ENCODE data around the gene PLEKHG5. TPM values are rescaled to one million over a fixed set of nuclear protein-coding genes. Genes with fewer than 3 reads are reported as not detected.
"Not testable (repeated sequence)": the region's sequence is repeated elsewhere in the genome, so short reads cannot be mapped to it uniquely, and the experiment has no call there.

PLEKHG5 gene
- total RNA-seq, 2 experiments from 2014 or later: 1.3 to 1.8 TPM

DNA sequence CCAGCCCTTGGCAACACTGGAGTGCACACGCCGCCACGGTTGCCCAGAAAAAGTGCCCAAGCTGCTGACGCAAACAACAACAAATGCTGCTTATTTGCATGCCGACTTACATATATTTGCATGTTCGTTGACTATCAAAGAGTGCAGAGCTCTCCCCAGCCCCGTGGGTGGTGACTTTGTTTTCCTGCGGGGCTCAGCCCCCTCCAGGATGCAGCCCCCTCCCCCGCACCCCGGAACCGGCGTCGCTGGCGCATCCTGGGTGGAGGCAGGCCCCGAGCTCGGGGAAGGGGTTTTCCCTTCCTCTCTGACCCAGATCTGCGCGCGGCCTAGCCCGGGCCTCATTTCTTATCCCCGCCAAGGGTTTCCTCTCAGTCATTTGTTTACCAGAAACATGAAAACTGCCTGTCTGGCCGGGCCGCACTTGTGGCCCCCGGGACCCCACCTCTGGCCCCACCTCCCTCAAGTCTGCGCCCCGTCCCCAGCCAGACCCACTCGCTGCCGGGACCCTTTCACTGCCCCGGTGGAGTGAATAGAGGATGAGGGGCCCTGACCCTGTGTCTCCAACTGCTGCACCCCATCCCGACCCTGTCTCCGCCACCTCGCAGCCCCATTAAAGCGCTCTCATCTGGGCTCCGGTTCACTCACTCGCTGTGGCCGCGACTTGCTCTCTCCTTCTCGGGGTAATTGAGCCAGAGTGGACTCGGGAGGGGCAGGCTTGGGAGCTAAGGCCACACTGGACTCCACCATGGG is 31.0 kb downstream of the PLEKHG5 start:
- ChIA-PET CTCF (interaction anchor here (0.7 to 2.2 kb wide), 4 partner anchors 12 to 66 kb away, joined by 3 to 11 read pairs (median 6); no protein-coding TSS in a partner anchor), POLR2A (no interaction called here)
- H3K27ac Mint-ChIP-seq: peak overlapping the region; percentile 96
- H3K36me3 Mint-ChIP-seq (ENCODE audit: low read depth): peaks cover 42% of the 10 kb centered on the region
- peaks cover 17% of the 10 kb centered on the region for H3K27me3 Mint-ChIP-seq
- H3K4me1 Mint-ChIP-seq: peaks cover 61% of the 10 kb centered on the region
- peak overlapping the region; percentile 80 for H3K4me3 Mint-ChIP-seq
- H3K9me3 Mint-ChIP-seq: no peaks in the 10 kb centered on the region
- peak; percentile 90 for DNase-seq

DNA sequence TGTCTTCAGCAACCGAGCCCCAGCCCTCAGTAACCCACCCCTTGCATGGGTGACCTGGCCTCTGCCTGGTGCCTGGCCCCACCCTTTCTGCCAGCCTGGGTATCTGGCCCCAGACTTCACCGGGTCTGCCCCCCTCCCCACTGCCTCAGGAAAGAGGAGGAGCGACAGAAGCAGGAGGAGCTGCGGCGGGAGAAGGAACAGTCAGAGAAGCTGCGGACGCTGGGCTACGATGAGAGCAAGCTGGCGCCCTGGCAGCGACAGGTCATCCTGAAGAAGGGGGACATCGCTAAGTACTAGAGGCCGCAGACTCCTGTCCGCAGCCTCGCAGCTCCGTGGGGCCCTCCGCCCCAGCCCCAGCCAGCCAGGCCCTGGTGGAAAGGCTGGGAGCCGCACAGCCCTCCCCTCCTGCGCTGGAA is 31.6 kb downstream of the PLEKHG5 start:
- peak; percentile 63 for DNase-seq
- H3K4me1 Mint-ChIP-seq: peaks cover 58% of the 10 kb centered on the region

DNA sequence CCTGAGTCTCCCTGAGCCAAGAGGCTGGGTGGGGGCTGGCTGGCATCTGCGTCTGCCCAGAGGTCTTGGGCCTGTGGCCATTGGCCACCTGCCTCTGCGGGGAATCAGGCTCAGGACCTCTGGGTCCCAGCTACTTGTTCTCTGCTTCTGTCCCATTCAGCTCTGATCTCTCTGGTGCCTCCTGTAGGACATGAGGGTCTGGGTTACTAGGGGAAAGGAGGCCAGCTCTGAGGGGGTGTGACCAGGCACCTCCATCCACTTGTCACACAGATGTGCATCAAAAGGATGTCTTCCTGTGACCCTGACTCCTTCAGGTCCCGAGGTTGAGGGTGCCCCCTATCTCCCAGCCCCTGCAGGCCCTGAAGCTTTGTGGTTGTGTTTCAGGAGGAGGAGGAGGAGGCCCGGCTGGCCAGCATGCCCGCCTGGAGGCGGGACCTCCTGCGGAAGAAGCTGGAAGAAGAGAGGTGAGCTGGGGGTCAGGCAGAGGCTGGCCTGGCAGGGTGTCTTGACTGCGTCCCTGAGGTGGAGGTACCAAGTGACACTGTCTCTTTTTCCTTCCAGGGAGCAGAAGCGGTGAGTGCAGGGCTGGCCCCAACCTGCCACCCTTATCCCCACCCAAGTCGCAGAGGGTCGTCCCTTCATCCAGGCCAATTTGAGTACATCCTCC is 34.5 kb downstream of the PLEKHG5 start:
- H3K27me3 Mint-ChIP-seq: peaks cover 37% of the 10 kb centered on the region
- no peak overlapping the region for H3K4me3 Mint-ChIP-seq
- POLR2A ChIA-PET: no interaction called here
- CTCF ChIA-PET: interaction anchor here (0.6 to 1.3 kb wide), 5 partner anchors 10 to 86 kb away, joined by 3 to 4 read pairs (median 3); no protein-coding TSS in a partner anchor
- no peaks in the 10 kb centered on the region for H3K9me3 Mint-ChIP-seq
- DNase-seq: no peak
- peaks cover 39% of the 10 kb centered on the region for H3K4me1 Mint-ChIP-seq
- no peak overlapping the region for H3K27ac Mint-ChIP-seq
- H3K36me3 Mint-ChIP-seq (ENCODE audit: low read depth): peaks cover 19% of the 10 kb centered on the region

More for the DNA sequence above, 31.6 kb downstream of the PLEKHG5 start:
- H3K36me3 Mint-ChIP-seq (ENCODE audit: low read depth): peaks cover 40% of the 10 kb centered on the region
- no peaks in the 10 kb centered on the region for H3K9me3 Mint-ChIP-seq
- H3K27ac Mint-ChIP-seq: peak overlapping the region; percentile 96
- ChIA-PET CTCF (interaction anchor here (0.6 to 2.2 kb wide), 7 partner anchors 8 to 214 kb away, joined by 3 to 11 read pairs (median 5); no protein-coding TSS in a partner anchor), POLR2A (no interaction called here)
- H3K27me3 Mint-ChIP-seq: peaks cover 17% of the 10 kb centered on the region
- peak overlapping the region; percentile 80 for H3K4me3 Mint-ChIP-seq

DNA sequence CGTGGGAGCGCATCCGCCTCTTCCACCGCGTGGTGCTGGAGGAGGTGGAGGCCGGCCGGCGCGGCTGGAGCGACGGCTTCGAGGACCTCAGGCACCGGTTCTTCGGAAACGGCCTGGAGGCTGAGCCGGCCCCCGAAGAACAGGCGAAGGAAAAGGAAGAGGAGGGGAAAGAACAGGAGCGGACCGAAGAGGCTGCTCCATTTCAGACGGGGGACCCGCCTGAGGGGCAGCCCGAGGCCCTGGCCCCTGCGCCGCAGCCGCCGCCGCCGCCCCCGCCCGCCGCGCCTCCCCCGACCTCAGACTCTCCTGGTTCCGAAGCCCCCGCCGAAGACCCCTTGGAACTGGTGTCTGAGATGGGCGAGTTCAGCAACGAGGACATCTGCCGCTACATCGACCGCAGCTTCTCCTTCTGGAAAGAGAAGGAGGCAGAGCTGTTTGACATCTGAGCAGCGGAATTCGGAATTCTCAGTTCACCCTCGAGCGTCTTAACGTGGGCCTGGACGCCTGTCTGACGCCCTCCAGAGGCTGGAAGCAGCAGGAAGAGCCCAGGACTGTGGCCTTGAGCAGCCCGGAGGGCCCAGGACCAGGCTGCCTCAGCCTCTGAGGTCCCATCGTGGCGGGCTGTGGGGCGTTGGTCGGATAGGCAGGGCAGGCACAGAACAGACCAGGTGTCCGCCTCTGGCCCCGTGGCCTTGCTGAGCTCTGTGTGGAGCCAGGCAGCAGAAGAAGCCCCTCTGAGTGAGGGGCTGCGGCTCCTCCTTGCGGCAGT is 35.5 kb downstream of the PLEKHG5 start:
- POLR2A ChIA-PET; DNase-seq; H3K36me3 Mint-ChIP-seq (ENCODE audit: low read depth); H3K4me3 Mint-ChIP-seq; H3K9me3 Mint-ChIP-seq; H3K27ac Mint-ChIP-seq: not testable (repeated sequence)
- H3K27me3 Mint-ChIP-seq: peaks cover 39% of the 10 kb centered on the region
- peaks cover 32% of the 10 kb centered on the region for H3K4me1 Mint-ChIP-seq
- CTCF ChIA-PET: interaction anchor here (0.6 to 1.6 kb wide), 6 partner anchors 8 to 87 kb away, joined by 3 to 5 read pairs (median 3); no protein-coding TSS in a partner anchor

DNA sequence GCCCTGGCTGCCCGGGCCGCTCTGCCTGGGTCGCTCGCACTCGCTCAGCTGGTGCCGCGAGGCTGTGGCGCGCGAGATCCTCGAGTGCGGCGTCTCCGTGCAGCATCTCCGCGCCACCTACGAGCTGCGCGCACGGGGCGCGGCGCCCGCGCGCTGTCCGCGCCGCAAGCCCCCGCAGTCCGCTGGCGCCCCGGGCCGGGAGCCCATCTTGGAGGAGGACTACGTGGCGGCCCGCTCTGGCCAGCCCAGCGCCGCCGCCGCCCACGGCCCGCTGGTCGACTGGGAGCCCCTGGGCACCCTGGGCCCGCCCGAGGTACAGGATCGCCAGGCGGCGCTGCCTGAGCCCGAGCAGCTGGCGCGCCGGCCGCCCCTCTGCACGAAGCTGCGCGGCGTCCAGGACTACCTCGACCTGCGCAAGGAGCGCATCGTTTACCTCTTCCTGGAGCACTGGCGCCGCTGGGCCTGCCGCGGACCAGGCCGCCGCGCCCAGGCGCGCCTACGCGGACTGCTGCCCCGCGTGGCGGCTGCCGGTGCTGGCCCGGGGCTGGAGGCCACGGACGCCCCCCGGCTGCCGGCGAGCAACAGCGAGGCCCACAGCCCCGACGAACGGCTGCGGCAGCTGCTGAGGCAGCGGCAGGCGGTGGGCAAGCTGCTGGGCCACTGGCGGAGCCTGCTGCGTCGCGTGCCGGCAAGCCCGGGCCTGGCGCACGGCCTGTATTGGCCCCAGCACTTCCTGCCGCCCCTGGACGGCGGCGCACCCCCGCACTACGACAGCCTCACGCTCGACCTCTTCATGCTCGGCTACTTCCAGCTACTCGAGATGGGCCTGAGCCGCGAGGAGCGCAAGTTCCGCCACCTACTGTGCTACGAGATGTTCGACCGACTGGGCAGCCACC is 36.4 kb downstream of the PLEKHG5 start:
- H3K4me1 Mint-ChIP-seq: peaks cover 23% of the 10 kb centered on the region
- POLR2A ChIA-PET: no interaction called here
- H3K4me3 Mint-ChIP-seq: no peak overlapping the region
- CTCF ChIA-PET: interaction anchor here (0.6 to 1.6 kb wide), 8 partner anchors 8 to 208 kb away, joined by 3 to 9 read pairs (median 4); no protein-coding TSS in a partner anchor
- H3K36me3 Mint-ChIP-seq (ENCODE audit: low read depth): peaks cover 2% of the 10 kb centered on the region
- peaks cover 47% of the 10 kb centered on the region for H3K27me3 Mint-ChIP-seq
- no peak for DNase-seq
- H3K27ac Mint-ChIP-seq: no peak overlapping the region
- no peaks in the 10 kb centered on the region for H3K9me3 Mint-ChIP-seq

DNA sequence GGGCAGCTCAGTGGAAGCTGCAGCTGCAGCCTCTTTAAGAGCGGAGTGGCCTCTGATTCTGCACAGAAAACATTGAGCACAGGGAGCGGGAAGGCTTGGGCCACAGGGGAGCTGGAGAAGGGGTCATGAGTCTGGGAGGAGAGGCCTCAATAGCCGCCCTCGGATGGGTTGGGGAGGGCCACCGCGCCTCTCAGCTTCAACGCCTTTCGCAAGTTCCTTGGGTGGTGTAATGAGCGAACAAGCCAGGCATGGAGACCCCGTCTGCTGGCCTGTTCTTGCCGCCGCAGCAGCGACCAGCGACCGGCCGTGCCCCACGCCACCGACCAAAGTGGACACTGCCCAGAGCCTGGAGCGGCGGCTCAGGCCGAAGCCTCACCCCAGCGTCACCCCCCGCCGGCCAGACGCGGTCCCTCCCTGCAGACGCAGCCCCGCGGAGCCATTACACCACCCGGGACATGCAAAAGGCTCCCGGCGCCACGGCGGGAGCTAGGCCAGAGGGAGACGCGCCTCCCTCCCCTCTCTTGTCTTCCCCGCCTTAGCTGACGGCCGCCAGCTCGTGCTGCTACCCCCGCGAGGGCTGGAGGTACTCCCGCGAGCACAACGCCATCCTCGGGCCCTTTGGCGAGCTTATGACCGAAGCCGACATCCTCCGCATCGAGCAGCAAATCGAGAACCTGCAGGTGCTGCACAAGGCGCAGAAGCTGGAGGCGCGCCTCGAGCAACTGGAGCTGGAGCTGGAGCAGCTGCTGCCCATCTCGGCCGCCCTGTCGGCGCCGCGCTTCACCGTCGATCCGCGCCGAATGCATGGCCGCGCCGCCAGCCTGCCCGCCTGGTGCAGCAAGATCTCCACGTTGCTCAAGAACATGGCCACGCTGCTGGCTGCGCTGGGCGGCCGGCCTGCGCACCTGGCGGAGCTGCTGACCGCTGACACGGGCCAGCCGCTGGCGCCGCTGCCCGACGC is 37.3 kb downstream of the PLEKHG5 start:
- POLR2A ChIA-PET: interaction anchor here (0.7 kb wide), 1 partner anchor 40 kb away, joined by 3 read pairs; no protein-coding TSS in a partner anchor
- not testable (repeated sequence) for DNase-seq; H3K4me3 Mint-ChIP-seq; H3K36me3 Mint-ChIP-seq (ENCODE audit: low read depth); H3K9me3 Mint-ChIP-seq; H3K27ac Mint-ChIP-seq
- peaks cover 21% of the 10 kb centered on the region for H3K4me1 Mint-ChIP-seq
- peaks cover 56% of the 10 kb centered on the region for H3K27me3 Mint-ChIP-seq
- CTCF ChIA-PET: interaction anchor here (0.7 to 1.6 kb wide), 6 partner anchors 9 to 207 kb away, joined by 3 to 9 read pairs (median 4); no protein-coding TSS in a partner anchor

DNA sequence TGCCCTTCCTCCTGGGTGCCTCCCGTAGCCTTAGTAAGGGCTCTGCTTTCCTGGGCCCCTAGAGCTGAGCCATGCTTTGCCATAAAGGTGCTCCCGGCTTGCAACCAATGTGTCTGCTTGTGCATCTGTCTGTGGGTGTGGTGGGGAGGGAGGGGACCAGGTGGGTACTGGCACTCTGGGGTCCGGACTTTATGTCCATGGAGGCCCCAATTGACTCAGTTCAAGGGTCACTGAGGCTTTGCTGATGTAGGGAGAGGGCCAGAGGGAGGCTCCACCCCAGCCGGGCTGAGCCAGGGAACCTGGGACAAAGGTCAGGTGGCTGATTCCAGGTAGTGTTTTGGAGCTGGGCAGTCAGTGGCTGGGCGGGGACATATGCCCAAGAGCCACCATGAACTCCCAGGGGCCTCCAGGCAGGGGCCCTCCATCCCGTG is 40.5 kb downstream of the PLEKHG5 start:
- H3K27me3 Mint-ChIP-seq: peaks cover 59% of the 10 kb centered on the region
- H3K4me3 Mint-ChIP-seq: no peak overlapping the region
- no peaks in the 10 kb centered on the region for H3K9me3 Mint-ChIP-seq
- no peaks in the 10 kb centered on the region for H3K36me3 Mint-ChIP-seq (ENCODE audit: low read depth)
- ChIA-PET POLR2A (no interaction called here), CTCF (no interaction called here)
- DNase-seq: no peak
- no peak overlapping the region for H3K27ac Mint-ChIP-seq
- H3K4me1 Mint-ChIP-seq: peaks cover 22% of the 10 kb centered on the region

DNA sequence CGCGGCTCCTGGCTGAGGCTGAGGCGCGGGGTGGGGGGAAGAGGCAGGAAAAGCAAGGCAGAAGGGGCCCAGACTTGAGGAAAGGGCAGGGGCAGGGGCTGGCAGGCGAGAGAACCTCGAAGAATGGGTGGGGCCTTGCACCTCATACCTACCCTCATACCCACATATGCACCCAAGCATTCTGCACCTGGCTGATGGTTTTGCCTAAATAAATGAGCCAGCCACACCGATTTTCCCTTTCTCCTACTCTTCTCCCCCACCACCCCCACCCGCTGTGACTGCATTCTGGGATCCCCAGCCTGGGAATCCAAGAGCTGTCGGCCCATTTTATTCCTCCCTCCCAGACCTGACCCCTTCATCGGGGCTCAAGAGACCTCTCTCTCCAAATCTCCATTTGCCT is 41.0 kb downstream of the PLEKHG5 start:
- POLR2A ChIA-PET; H3K36me3 Mint-ChIP-seq (ENCODE audit: low read depth); H3K9me3 Mint-ChIP-seq; H3K4me3 Mint-ChIP-seq; H3K27ac Mint-ChIP-seq; DNase-seq: not testable (repeated sequence)
- CTCF ChIA-PET: interaction anchor here (1.2 to 3.4 kb wide), 2 partner anchors 9 to 10 kb away, joined by 4 to 11 read pairs; no protein-coding TSS in a partner anchor
- H3K27me3 Mint-ChIP-seq: peaks cover 59% of the 10 kb centered on the region
- peaks cover 20% of the 10 kb centered on the region for H3K4me1 Mint-ChIP-seq

DNA sequence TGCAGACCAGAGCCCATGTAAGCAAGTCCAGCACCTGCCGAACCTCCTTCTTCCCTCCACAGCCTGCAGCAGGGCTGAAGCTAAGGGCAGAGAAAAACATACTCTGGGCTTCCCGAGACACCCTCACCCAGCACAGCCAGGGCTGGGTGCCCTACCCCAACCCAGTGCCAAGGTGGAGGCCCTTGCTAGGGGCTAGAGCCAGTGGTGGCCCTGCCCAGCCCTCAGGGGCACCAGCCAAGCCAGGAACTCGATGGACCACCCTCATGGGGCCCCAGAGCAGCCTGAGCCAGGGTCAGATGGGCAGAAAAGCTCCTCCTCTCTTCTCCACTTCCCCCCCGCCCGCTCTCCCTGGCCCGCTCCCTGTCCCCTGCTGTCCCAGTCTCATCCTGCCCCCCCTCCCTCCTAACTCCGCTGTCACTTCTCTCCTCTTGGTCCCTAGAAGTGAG is 41.4 kb downstream of the PLEKHG5 start:
- peaks cover 20% of the 10 kb centered on the region for H3K4me1 Mint-ChIP-seq
- H3K27ac Mint-ChIP-seq: no peak overlapping the region
- no peak for DNase-seq
- H3K27me3 Mint-ChIP-seq: peaks cover 58% of the 10 kb centered on the region
- ChIA-PET POLR2A (no interaction called here), CTCF (interaction anchor here (1.2 to 3.4 kb wide), 2 partner anchors 9 to 10 kb away, joined by 4 to 11 read pairs; no protein-coding TSS in a partner anchor)
- H3K36me3 Mint-ChIP-seq (ENCODE audit: low read depth): no peaks in the 10 kb centered on the region
- no peaks in the 10 kb centered on the region for H3K9me3 Mint-ChIP-seq
- no peak overlapping the region for H3K4me3 Mint-ChIP-seq

DNA sequence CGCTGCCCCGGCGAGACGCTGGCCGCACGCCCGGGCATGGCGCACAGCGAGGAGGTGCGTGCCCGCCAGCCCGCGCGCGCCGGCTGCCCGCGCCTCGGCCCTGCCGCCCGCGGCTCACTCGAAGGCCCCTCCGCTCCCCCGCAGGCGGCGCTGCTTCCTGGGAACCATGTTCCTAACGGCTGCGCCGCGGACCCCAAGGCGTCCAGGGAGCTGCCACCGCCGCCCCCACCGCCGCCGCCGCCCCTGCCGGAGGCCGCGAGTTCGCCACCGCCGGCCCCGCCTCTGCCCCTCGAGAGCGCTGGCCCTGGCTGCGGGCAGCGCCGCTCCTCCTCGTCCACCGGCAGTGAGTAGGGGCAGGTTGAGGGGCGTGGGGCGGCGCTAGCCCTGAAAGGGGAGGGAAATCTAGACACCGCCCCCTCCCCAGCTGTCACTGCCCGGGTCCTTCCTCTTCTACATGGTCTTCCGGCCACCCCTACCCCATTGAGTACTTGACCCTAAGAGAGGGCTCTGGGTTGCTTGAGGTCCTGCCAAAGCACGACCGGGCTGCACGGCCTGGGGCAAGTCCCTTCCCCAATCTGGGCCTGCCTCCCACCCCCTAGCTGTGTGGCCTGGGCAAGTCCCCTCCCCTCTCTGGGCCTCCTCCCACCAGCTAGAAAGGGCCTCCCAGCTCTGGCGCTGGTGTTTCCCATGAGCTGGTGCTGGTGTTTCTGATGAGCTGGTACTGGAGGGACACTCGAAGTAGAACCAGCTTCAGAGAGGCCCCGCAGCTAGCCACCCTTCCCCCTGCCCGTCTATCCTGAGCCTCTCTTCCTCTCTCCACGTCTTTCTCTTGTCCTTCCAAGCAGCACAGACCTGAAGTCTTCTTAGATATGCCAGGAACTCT is 42.5 kb downstream of the PLEKHG5 start:
- H3K9me3 Mint-ChIP-seq: no peaks in the 10 kb centered on the region
- POLR2A ChIA-PET: no interaction called here
- H3K36me3 Mint-ChIP-seq (ENCODE audit: low read depth): no peaks in the 10 kb centered on the region
- no peak overlapping the region for H3K4me3 Mint-ChIP-seq
- DNase-seq: no peak
- CTCF ChIA-PET: interaction anchor here (0.6 to 3.4 kb wide), 6 partner anchors 8 to 242 kb away, joined by 3 to 11 read pairs (median 3); partner anchors contain the start of gene TNFRSF25
- no peak overlapping the region for H3K27ac Mint-ChIP-seq
- peaks cover 20% of the 10 kb centered on the region for H3K4me1 Mint-ChIP-seq
- peaks cover 58% of the 10 kb centered on the region for H3K27me3 Mint-ChIP-seq

Measured in activated CD4-positive, alpha-beta T cell treated with anti-CD3 and anti-CD28 coated beads, Interleukin-2, amount 10 ng/mL, durations not matched to agents 7 days and 5 days (primary cell).